ENCODE measurements around the gene ZNF593.

Gene ZNF593

DNA sequence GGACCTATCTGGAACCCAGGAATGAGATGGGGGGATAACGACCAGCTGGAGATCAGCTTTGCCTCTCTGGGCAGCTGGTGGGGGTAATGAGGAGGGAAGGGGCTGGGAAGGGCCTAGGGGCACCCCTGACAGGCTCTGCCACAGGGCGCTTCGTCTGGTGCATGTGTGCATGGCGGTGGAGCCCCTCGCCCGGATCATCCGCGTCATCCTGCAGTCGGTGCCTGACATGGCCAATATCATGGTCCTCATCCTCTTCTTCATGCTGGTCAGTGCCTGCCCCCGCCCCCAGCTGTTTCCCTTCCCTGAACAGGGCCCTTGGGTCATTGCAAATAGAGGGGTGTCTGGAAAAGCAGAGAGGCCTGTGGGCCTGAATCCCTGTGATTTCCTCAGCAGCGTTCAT is 28.1 kb downstream of the ZNF593 start:
- no peaks in the 10 kb centered on the region for H3K9me3 ChIP-seq (ENCODE audit: insufficient read depth, low read length)
- no peaks in the 10 kb centered on the region for H3K27me3 ChIP-seq (ENCODE audit: low read depth, low read length)
- H4K20me1 ChIP-seq (ENCODE audit: insufficient read depth, low read length): no peaks in the 10 kb centered on the region
- no peaks in the 10 kb centered on the region for H3K4me1 ChIP-seq (ENCODE audit: low read length)
- H3K36me3 ChIP-seq (replicated peaks; ENCODE audit: low read depth, low read length): no peaks in the 10 kb centered on the region
- TF ChIP-seq, protein P1, sequence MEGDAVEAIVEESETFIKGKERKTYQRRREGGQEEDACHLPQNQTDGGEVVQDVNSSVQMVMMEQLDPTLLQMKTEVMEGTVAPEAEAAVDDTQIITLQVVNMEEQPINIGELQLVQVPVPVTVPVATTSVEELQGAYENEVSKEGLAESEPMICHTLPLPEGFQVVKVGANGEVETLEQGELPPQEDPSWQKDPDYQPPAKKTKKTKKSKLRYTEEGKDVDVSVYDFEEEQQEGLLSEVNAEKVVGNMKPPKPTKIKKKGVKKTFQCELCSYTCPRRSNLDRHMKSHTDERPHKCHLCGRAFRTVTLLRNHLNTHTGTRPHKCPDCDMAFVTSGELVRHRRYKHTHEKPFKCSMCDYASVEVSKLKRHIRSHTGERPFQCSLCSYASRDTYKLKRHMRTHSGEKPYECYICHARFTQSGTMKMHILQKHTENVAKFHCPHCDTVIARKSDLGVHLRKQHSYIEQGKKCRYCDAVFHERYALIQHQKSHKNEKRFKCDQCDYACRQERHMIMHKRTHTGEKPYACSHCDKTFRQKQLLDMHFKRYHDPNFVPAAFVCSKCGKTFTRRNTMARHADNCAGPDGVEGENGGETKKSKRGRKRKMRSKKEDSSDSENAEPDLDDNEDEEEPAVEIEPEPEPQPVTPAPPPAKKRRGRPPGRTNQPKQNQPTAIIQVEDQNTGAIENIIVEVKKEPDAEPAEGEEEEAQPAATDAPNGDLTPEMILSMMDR (IDR thresholded peaks at IDR 0.05; ENCODE audit: low read depth, low read length): no peak
- no peak for TF ChIP-seq EZH2phosphoT487 (IDR thresholded peaks at IDR 0.05; ENCODE audit: low read depth)
- H3K27ac ChIP-seq (ENCODE audit: low read length): no peak overlapping the region
- no peaks in the 10 kb centered on the region for H3K79me2 ChIP-seq (ENCODE audit: low read length)
- no peak overlapping the region for H3K9ac ChIP-seq (ENCODE audit: low read length)
- H2AFZ ChIP-seq (ENCODE audit: low read depth, low read length): no peak overlapping the region
- H3K4me2 ChIP-seq (ENCODE audit: low read length): no peak overlapping the region
- H3K4me3 ChIP-seq (ENCODE audit: low read length): no peak overlapping the region

- H4K20me1 ChIP-seq (ENCODE audit: insufficient read depth, low read length): no peaks in the 10 kb centered on the region
- H3K36me3 ChIP-seq (replicated peaks; ENCODE audit: low read depth, low read length): no peaks in the 10 kb centered on the region
- H2AFZ ChIP-seq (ENCODE audit: low read depth, low read length): no peak overlapping the region
- H3K79me2 ChIP-seq (ENCODE audit: low read length): no peaks in the 10 kb centered on the region
- no peaks in the 10 kb centered on the region for H3K4me1 ChIP-seq (ENCODE audit: low read length)
- H3K9ac ChIP-seq (ENCODE audit: low read length): no peak overlapping the region
- no peak overlapping the region for H3K27ac ChIP-seq (ENCODE audit: low read length)
- H3K4me2 ChIP-seq (ENCODE audit: low read length): no peak overlapping the region
- H3K27me3 ChIP-seq (ENCODE audit: low read depth, low read length): no peaks in the 10 kb centered on the region
- no peak overlapping the region for H3K4me3 ChIP-seq (ENCODE audit: low read length)
- no peaks in the 10 kb centered on the region for H3K9me3 ChIP-seq (ENCODE audit: insufficient read depth, low read length)
- TF ChIP-seq, protein P1 (IDR thresholded peaks at IDR 0.05; ENCODE audit: low read depth, low read length): no peak
- TF ChIP-seq EZH2phosphoT487 (IDR thresholded peaks at IDR 0.05; ENCODE audit: low read depth): no peak
Measured at GRCh38 chr1:26200413-26200812, 30.7 kb downstream of the ZNF593 start.

- no peaks in the 10 kb centered on the region for H4K20me1 ChIP-seq (ENCODE audit: insufficient read depth, low read length)
- H3K4me3 ChIP-seq (ENCODE audit: low read length): no peak overlapping the region
- H3K36me3 ChIP-seq (replicated peaks; ENCODE audit: low read depth, low read length): no peaks in the 10 kb centered on the region
- no peak overlapping the region for H3K9ac ChIP-seq (ENCODE audit: low read length)
- H3K27me3 ChIP-seq (ENCODE audit: low read depth, low read length): no peaks in the 10 kb centered on the region
- H3K4me1 ChIP-seq (ENCODE audit: low read length): no peaks in the 10 kb centered on the region
- no peak for TF ChIP-seq EZH2phosphoT487 (IDR thresholded peaks at IDR 0.05; ENCODE audit: low read depth)
- TF ChIP-seq, protein P1 (IDR thresholded peaks at IDR 0.05; ENCODE audit: low read depth, low read length): no peak
- no peak overlapping the region for H3K4me2 ChIP-seq (ENCODE audit: low read length)
- H2AFZ ChIP-seq (ENCODE audit: low read depth, low read length): no peak overlapping the region
- H3K27ac ChIP-seq (ENCODE audit: low read length): no peak overlapping the region
- no peaks in the 10 kb centered on the region for H3K9me3 ChIP-seq (ENCODE audit: insufficient read depth, low read length)
- no peaks in the 10 kb centered on the region for H3K79me2 ChIP-seq (ENCODE audit: low read length)
Measured at GRCh38 chr1:26203642-26204318, 34.1 kb downstream of the ZNF593 start.

DNA sequence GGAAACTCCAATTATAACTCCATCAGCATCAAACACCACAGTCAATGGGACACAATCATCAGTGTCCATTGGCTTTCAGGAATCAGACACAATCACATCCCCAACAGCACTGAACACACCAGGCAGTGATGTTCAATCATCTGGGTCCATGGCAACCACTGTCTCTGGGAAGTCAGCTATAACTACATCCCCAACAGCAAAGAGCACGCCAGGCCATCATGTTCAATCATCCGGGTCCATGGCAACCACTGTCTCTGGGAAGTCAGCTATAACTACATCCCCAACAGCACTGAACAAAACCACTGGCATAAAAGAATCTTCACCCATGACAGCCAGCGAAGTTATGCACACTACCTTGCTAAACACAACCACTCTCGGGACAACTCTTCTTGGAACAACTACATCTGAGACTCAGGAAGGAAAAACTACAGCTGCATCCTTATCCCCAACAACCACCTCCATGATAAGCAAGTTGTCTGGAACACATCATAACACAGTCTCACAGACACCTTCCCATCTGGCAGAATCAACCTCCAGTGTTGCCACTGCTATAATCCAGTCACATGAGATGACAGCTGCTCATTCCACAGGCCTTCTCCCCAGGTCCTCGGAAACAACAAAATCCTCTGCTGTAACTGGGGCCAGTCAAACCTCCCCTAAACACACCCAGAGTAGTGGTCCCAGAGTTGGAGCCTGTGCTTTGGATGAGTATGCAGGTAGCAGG is 40.6 kb downstream of the ZNF593 start:
- H3K4me1 ChIP-seq (ENCODE audit: low read length): no peaks in the 10 kb centered on the region
- H3K9ac ChIP-seq (ENCODE audit: low read length): no peak overlapping the region
- no peaks in the 10 kb centered on the region for H4K20me1 ChIP-seq (ENCODE audit: insufficient read depth, low read length)
- no peak overlapping the region for H3K27ac ChIP-seq (ENCODE audit: low read length)
- H3K36me3 ChIP-seq (replicated peaks; ENCODE audit: low read depth, low read length): no peaks in the 10 kb centered on the region
- no peaks in the 10 kb centered on the region for H3K9me3 ChIP-seq (ENCODE audit: insufficient read depth, low read length)
- H2AFZ ChIP-seq (ENCODE audit: low read depth, low read length): no peak overlapping the region
- no peak overlapping the region for H3K4me2 ChIP-seq (ENCODE audit: low read length)
- no peak for TF ChIP-seq EZH2phosphoT487 (IDR thresholded peaks at IDR 0.05; ENCODE audit: low read depth)
- TF ChIP-seq, protein P1 (IDR thresholded peaks at IDR 0.05; ENCODE audit: low read depth, low read length): no peak
- H3K79me2 ChIP-seq (ENCODE audit: low read length): no peaks in the 10 kb centered on the region
- H3K27me3 ChIP-seq (ENCODE audit: low read depth, low read length): no peaks in the 10 kb centered on the region
- H3K4me3 ChIP-seq (ENCODE audit: low read length): no peak overlapping the region
